Neuron (in vitro differentiated cells): ENCODE measurements around the gene FUBP3.

Experiments used
- H2AFZ ChIP-seq: one replicate; pipeline ENCODE4 v1.6.1; 2013; ENCODE audit warnings: low read depth, mild to moderate bottlenecking, inconsistent platforms, low read length, moderate library complexity
- H3K27me3 ChIP-seq: one replicate; pipeline ENCODE4 v1.6.1; 2013; ENCODE audit warnings: low read length; ENCODE audit not compliant: insufficient read depth
- H3K36me3 ChIP-seq: one replicate; pipeline ENCODE4 v1.6.1; 2013; ENCODE audit warnings: low read length; ENCODE audit not compliant: insufficient read depth
- H3K4me1 ChIP-seq: one replicate; pipeline ENCODE4 v1.6.1; 2013; ENCODE audit warnings: low read length; ENCODE audit not compliant: insufficient read depth
- H3K4me3 ChIP-seq: 2 replicates; pipeline ENCODE4 v1.5.1; 2013; ENCODE audit warnings: mild to moderate bottlenecking, low read length, moderate library complexity
- H3K9me3 ChIP-seq: one replicate; pipeline ENCODE4 v1.6.1; 2013; ENCODE audit warnings: low read length

The FUBP3 gene

GRCh38 chr9:130667120-130667435 is 87.7 kb downstream of the FUBP3 start:
- Histone ChIP-seq H3K9me3 (peaks cover 3% of the 10 kb centered on the region), H3K36me3 (no peaks in the 10 kb centered on the region), H2AFZ (no peak overlapping the region), H3K27me3 (peaks cover 81% of the 10 kb centered on the region), H3K4me3 (no peak overlapping the region), H3K4me1 (peaks cover 29% of the 10 kb centered on the region)

GRCh38 chr9:130668196-130668595 is 88.8 kb downstream of the FUBP3 start:
- Histone ChIP-seq H3K27me3 (peaks cover 70% of the 10 kb centered on the region), H3K4me1 (peaks cover 24% of the 10 kb centered on the region), H2AFZ (no peak overlapping the region), H3K4me3 (no peak overlapping the region), H3K36me3 (no peaks in the 10 kb centered on the region), H3K9me3 (peaks cover 3% of the 10 kb centered on the region)

- H2AFZ ChIP-seq, result no peak overlapping the region
- peaks cover 3% of the 10 kb centered on the region for H3K9me3 ChIP-seq
- H3K4me3 ChIP-seq, result no peak overlapping the region
- peaks cover 65% of the 10 kb centered on the region for H3K27me3 ChIP-seq
- H3K4me1 ChIP-seq, result peaks cover 22% of the 10 kb centered on the region
- no peaks in the 10 kb centered on the region for H3K36me3 ChIP-seq
Measured at GRCh38 chr9:130668659-130669058, 89.3 kb downstream of the FUBP3 start.

- Histone ChIP-seq H2AFZ (no peak overlapping the region), H3K36me3 (no peaks in the 10 kb centered on the region), H3K4me1 (peaks cover 17% of the 10 kb centered on the region), H3K27me3 (peaks cover 54% of the 10 kb centered on the region), H3K9me3 (peaks cover 3% of the 10 kb centered on the region), H3K4me3 (no peak overlapping the region)
Measured at GRCh38 chr9:130669965-130670364, 90.6 kb downstream of the FUBP3 start.

GRCh38 chr9:130670644-130671043 is 91.3 kb downstream of the FUBP3 start:
- Histone ChIP-seq H2AFZ (no peak overlapping the region), H3K27me3 (peaks cover 49% of the 10 kb centered on the region), H3K9me3 (peaks cover 3% of the 10 kb centered on the region), H3K4me3 (no peak overlapping the region), H3K36me3 (no peaks in the 10 kb centered on the region), H3K4me1 (peaks cover 15% of the 10 kb centered on the region)

- peaks cover 7% of the 10 kb centered on the region for H3K4me1 ChIP-seq
- no peak overlapping the region for H3K4me3 ChIP-seq
- peaks cover 35% of the 10 kb centered on the region for H3K27me3 ChIP-seq
- no peaks in the 10 kb centered on the region for H3K36me3 ChIP-seq
- peaks cover 3% of the 10 kb centered on the region for H3K9me3 ChIP-seq
- H2AFZ ChIP-seq, result no peak overlapping the region
Measured at GRCh38 chr9:130672466-130672865, 93.1 kb downstream of the FUBP3 start.

- H3K36me3 ChIP-seq, result no peaks in the 10 kb centered on the region
- no peak overlapping the region for H3K4me3 ChIP-seq
- H3K4me1 ChIP-seq, result peaks cover 7% of the 10 kb centered on the region
- H2AFZ ChIP-seq, result no peak overlapping the region
- peaks cover under 1% of the 10 kb centered on the region for H3K9me3 ChIP-seq
- peaks cover 29% of the 10 kb centered on the region for H3K27me3 ChIP-seq
Measured at GRCh38 chr9:130672933-130673615, 93.7 kb downstream of the FUBP3 start.

GRCh38 chr9:130675396-130675795 is 96.0 kb downstream of the FUBP3 start:
- peaks cover 7% of the 10 kb centered on the region for H3K4me1 ChIP-seq
- H3K27me3 ChIP-seq, result peaks cover 18% of the 10 kb centered on the region
- H3K36me3 ChIP-seq, result no peaks in the 10 kb centered on the region
- no peak overlapping the region for H3K4me3 ChIP-seq
- no peak overlapping the region for H2AFZ ChIP-seq
- H3K9me3 ChIP-seq, result no peaks in the 10 kb centered on the region

GRCh38 chr9:130677252-130677651 is 97.9 kb downstream of the FUBP3 start:
- Histone ChIP-seq H3K4me1 (peaks cover 13% of the 10 kb centered on the region), H2AFZ (no peak overlapping the region), H3K36me3 (no peaks in the 10 kb centered on the region), H3K9me3 (no peaks in the 10 kb centered on the region), H3K4me3 (no peak overlapping the region), H3K27me3 (peaks cover 4% of the 10 kb centered on the region)

- Histone ChIP-seq H3K4me1 (peaks cover 8% of the 10 kb centered on the region), H2AFZ (peak overlapping the region; percentile 19), H3K36me3 (no peaks in the 10 kb centered on the region), H3K27me3 (peaks cover 4% of the 10 kb centered on the region), H3K4me3 (peak overlapping the region; percentile 50), H3K9me3 (peaks cover 6% of the 10 kb centered on the region)
Measured at GRCh38 chr9:130680836-130681768, 101.7 kb downstream of the FUBP3 start.

GRCh38 chr9:130681769-130682420 is 102.5 kb downstream of the FUBP3 start:
- peak overlapping the region; percentile 21 for H3K4me3 ChIP-seq
- H2AFZ ChIP-seq, result no peak overlapping the region
- peaks cover 4% of the 10 kb centered on the region for H3K27me3 ChIP-seq
- H3K4me1 ChIP-seq, result peaks cover 8% of the 10 kb centered on the region
- H3K9me3 ChIP-seq, result peaks cover 6% of the 10 kb centered on the region
- H3K36me3 ChIP-seq, result no peaks in the 10 kb centered on the region

GRCh38 chr9:130682421-130683121 is 103.2 kb downstream of the FUBP3 start:
- Histone ChIP-seq H3K4me3 (no peak overlapping the region), H3K9me3 (peaks cover 6% of the 10 kb centered on the region), H3K27me3 (no peaks in the 10 kb centered on the region)

More at GRCh38 chr9:130682421-130683121, 103.2 kb downstream of the FUBP3 start:
- Histone ChIP-seq H3K4me1 (peaks cover 8% of the 10 kb centered on the region), H3K36me3 (no peaks in the 10 kb centered on the region), H2AFZ (no peak overlapping the region)
